A549 (cell line): ENCODE measurements around the gene RPH3AL. TPM values are rescaled to one million over a fixed set of nuclear protein-coding genes. Genes with fewer than 3 reads are reported as not detected.

Experiments used
- ATAC-seq, 2 experiments: fragments of 200-7000 bp in 1 of 2; fragments of >200 bp in 1 of 2; cut with Nextera tagmentation in 1 of 2; cut with Tn5 transposase in 1 of 2; 3 replicates each; pipeline versions ENCODE4 v1.8.0 to v1.9.1; 2018 to 2020; ENCODE audit warnings: mild to moderate bottlenecking in 1 of 2, moderate library complexity in 1 of 2
- CTCF ChIA-PET: fragments of 300-600 bp; sonication (Branson Sonifier 250); formaldehyde crosslinking; extraction: SDS; loops from one replicate; lab custom pipeline; 2021; ENCODE audit warnings: antibody characterized with exemption, inconsistent platforms; lab: Yijun Ruan, JAX
- POLR2A ChIA-PET: fragments of 350-600 bp; formaldehyde crosslinking; extraction: SDS; loops from one replicate; lab custom pipeline; 2021; ENCODE audit warnings: antibody characterized with exemption, inconsistent platforms; lab: Yijun Ruan, JAX
- DNase-seq, 2 experiments: peaks; one replicate each; pipeline versions ENCODE4 v3.0.0 to v3.0.0-alpha.2; 2011 to 2016; ENCODE audit warnings: low read depth in 1 of 2, low spot score in 1 of 2
- FAIRE-seq: peaks from 2 replicates; lab custom pipeline; 2011; peaks lifted over from hg19 to GRCh38; lab: Jason Lieb, UNC
- H3K27ac ChIP-seq, 2 experiments: fragments of >200 bp; sonication (Bioruptor Twin); formaldehyde crosslinking; 3 replicates each; pipeline ENCODE4 v1.5.1; 2016 to 2017
- H3K4me1 ChIP-seq: fragments of >200 bp; sonication (Bioruptor Twin); formaldehyde crosslinking; 3 replicates; pipeline ENCODE4 v1.6.1; 2016
- H3K4me2 ChIP-seq: fragments of >200 bp; sonication (Bioruptor Twin); formaldehyde crosslinking; 3 replicates; pipeline ENCODE4 v1.6.1; 2016
- H3K4me3 ChIP-seq: fragments of >200 bp; sonication (Bioruptor Twin); formaldehyde crosslinking; 3 replicates; pipeline ENCODE4 v1.5.1; 2016
- H3K9me3 ChIP-seq: fragments of >200 bp; sonication (Bioruptor Twin); formaldehyde crosslinking; 3 replicates; pipeline ENCODE4 v1.6.1; 2016
- CBX2 ChIP-seq: fragments of 200-600 bp; sonication (generic); IDR thresholded peaks from 2 replicates; pipeline ENCODE4 v1.6.1; 2016; ENCODE audit warnings: low read depth, mild to moderate bottlenecking, borderline replicate concordance
- CHD2 ChIP-seq: fragments of 150-350 bp; IDR thresholded peaks from 2 replicates; pipeline ENCODE4 v1.6.1; 2014; ENCODE audit warnings: low read length; ENCODE audit not compliant: partially characterized antibody
- CHD4 ChIP-seq: fragments of 200-600 bp; sonication (generic); IDR thresholded peaks from 2 replicates; pipeline ENCODE4 v1.6.1; 2016; ENCODE audit warnings: antibody characterized with exemption, mild to moderate bottlenecking, borderline replicate concordance
- EHF ChIP-seq: fragments of 250-450 bp; sonication (Bioruptor Pico); IDR thresholded peaks from 2 replicates; pipeline ENCODE4 v1.5.0; 2020; ENCODE audit warnings: mild to moderate bottlenecking
- EHMT2 ChIP-seq: fragments of 200-600 bp; sonication (generic); IDR thresholded peaks from 2 replicates; pipeline ENCODE4 v1.6.1; 2016; ENCODE audit warnings: antibody characterized with exemption, low read depth, mild to moderate bottlenecking, moderate library complexity
- FOXS1 ChIP-seq: fragments of 250-450 bp; sonication (Bioruptor Pico); IDR thresholded peaks from 2 replicates; pipeline ENCODE4 v1.5.0; 2020; ENCODE audit warnings: mild to moderate bottlenecking, moderate library complexity
- JUN ChIP-seq, 2 experiments: fragments of >200 bp; sonication (Bioruptor Twin); formaldehyde crosslinking; IDR thresholded peaks; 2 replicates in 1 of 2; 3 replicates in 1 of 2; pipeline ENCODE4 v1.6.1; 2016 to 2017
- MAFK ChIP-seq: fragments of 450-650 bp; IDR thresholded peaks from 2 replicates; pipeline ENCODE4 v1.6.1; 2014; ENCODE audit not compliant: partially characterized antibody
- NFE2L2 ChIP-seq: fragments of 150-350 bp; conservative IDR thresholded peaks from 2 replicates; pipeline ENCODE4 v1.6.1; 2014; ENCODE audit warnings: low read length
- PHF8 ChIP-seq: fragments of 200-600 bp; sonication (generic); IDR thresholded peaks from 2 replicates; pipeline ENCODE4 v1.6.1; 2016; ENCODE audit warnings: low read depth, mild to moderate bottlenecking, antibody characterized with exemption, moderate library complexity, borderline replicate concordance
- POLR2AphosphoS2 ChIP-seq: conservative IDR thresholded peaks from 2 replicates; pipeline ENCODE4 v1.6.1; 2012; ENCODE audit warnings: low read length, improper control_type of control experiment, inconsistent platforms
- RAD21 ChIP-seq, 2 experiments: fragments of >200 bp in 1 of 2; sonication (Bioruptor Twin) in 1 of 2; formaldehyde crosslinking in 1 of 2; IDR thresholded peaks in 1 of 2; conservative IDR thresholded peaks in 1 of 2; 2 replicates in 1 of 2; 3 replicates in 1 of 2; pipeline ENCODE4 v1.6.1; 2012 to 2018; ENCODE audit warnings: inconsistent platforms in 1 of 2
- RFX5 ChIP-seq: fragments of 450-650 bp; IDR thresholded peaks from 2 replicates; pipeline ENCODE4 v1.7.1; 2014; ENCODE audit warnings: antibody characterized with exemption, mild to moderate bottlenecking, moderate library complexity
- SREBF2 ChIP-seq: fragments of 450-650 bp; IDR thresholded peaks from 2 replicates; pipeline ENCODE4 v1.6.1; 2014; ENCODE audit warnings: mild to moderate bottlenecking, moderate library complexity
- TFCP2L1 ChIP-seq: fragments of 250-450 bp; sonication (Bioruptor Pico); IDR thresholded peaks from 2 replicates; pipeline ENCODE4 v1.5.0; 2021; ENCODE audit warnings: mild to moderate bottlenecking
- TP53 ChIP-seq: fragments of 250-450 bp; sonication (Bioruptor Pico); IDR thresholded peaks from 2 replicates; pipeline ENCODE4 v1.5.0; 2021; ENCODE audit warnings: mild to moderate bottlenecking, moderate library complexity
- WGBS: methylation state at CpG from one replicate; pipeline ENCODE4 v1.1.6; 2017; ENCODE audit errors: missing lambda C conversion rate; 5-methylcytosine and 5-hydroxymethylcytosine counted together
- polyA plus RNA-seq, 4 experiments: library from polyadenylated mRNA; depleted of rRNA in 3 of 4; stranded (reverse); fragments of >200 nt; fragmentation: RNase III in 1 of 4; extraction: RNeasy Plus Mini Kit Qiagen cat#74134 plus additional on column Dnase treatment in 1 of 4; gene quantifications; 2 replicates in 3 of 4; 3 replicates in 1 of 4; pipeline ENCODE4 v1.2.3, GENCODE V29; 2011 to 2017
- TF ChIP-seq, protein P1 (sequence below): IDR thresholded peaks from 2 replicates; pipeline ENCODE4 v1.6.1; 2012; ENCODE audit warnings: low read depth, borderline replicate concordance
- TF ChIP-seq, protein P2 (sequence below): fragments of 250-450 bp; sonication (Bioruptor Pico); IDR thresholded peaks from 2 replicates; pipeline ENCODE4 v1.5.0; 2020; ENCODE audit warnings: low read depth, mild to moderate bottlenecking, moderate library complexity
- TF ChIP-seq, protein P3 (sequence below): fragments of 250-450 bp; sonication (Bioruptor Pico); IDR thresholded peaks from 2 replicates; pipeline ENCODE4 v1.5.0; 2021; ENCODE audit warnings: mild to moderate bottlenecking, moderate library complexity, borderline replicate concordance

The RPH3AL gene
- polyA plus RNA-seq, 2 of the 4 experiments (the other 2 are of a cell fraction): 23.3 to 31.1 TPM

DNA sequence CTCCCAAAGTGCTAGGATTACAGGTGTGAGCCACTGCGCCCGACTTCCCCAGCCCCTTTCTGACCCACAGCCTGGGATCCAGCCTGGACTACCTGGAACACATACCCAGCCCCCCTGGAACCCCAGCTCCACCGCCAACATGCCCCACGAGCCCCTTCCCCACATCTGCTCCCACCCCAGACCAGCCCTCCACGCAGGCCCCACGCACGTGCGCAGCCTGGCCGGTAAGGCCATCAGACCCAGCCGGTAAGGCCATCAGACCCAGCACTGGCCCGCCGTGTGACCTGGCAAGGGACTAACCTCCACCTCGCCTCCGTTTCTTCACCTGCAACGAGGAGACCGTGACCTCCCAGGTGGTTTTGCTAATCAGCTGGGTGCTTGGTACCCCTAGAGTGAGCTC lies 46.5 kb downstream of the RPH3AL start:
- WGBS: 98% methylated on average over 9 of the region's 16 CpGs
- ChIA-PET POLR2A (interaction anchor here (1.5 kb wide), 1 partner anchor 45 kb away, joined by 3 read pairs; no protein-coding TSS in a partner anchor), CTCF (interaction anchor here (0.6 to 1.7 kb wide), 3 partner anchors 9 to 81 kb away, joined by 3 to 5 read pairs (median 4); no protein-coding TSS in a partner anchor)
- Histone ChIP-seq H3K9me3 (no peaks in the 10 kb centered on the region), H3K4me2 (no peak overlapping the region), H3K4me3 (no peak overlapping the region), H3K4me1 (peaks cover 11% of the 10 kb centered on the region; the same call in 2 of the 3 replicates), H3K27ac (no peak overlapping the region)
- no peak for DNase-seq
- TF ChIP-seq NFE2L2 (no peak), MAFK (no peak), EHMT2 (no peak), TFCP2L1 (CRISPR knock-in tag) (no peak), RFX5 (no peak), SREBF2 (no peak), CHD2 (no peak), FOXS1 (no peak), TP53 (CRISPR knock-in tag) (no peak), POLR2AphosphoS2 (no peak), EHF (CRISPR knock-in tag) (no peak), CHD4 (no peak), JUN (IDR thresholded peaks at IDR 0.05) (no peak), PHF8 (no peak)
- TF ChIP-seq, protein P1, sequence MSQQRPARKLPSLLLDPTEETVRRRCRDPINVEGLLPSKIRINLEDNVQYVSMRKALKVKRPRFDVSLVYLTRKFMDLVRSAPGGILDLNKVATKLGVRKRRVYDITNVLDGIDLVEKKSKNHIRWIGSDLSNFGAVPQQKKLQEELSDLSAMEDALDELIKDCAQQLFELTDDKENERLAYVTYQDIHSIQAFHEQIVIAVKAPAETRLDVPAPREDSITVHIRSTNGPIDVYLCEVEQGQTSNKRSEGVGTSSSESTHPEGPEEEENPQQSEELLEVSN: no peak
- TF ChIP-seq, protein P2, sequence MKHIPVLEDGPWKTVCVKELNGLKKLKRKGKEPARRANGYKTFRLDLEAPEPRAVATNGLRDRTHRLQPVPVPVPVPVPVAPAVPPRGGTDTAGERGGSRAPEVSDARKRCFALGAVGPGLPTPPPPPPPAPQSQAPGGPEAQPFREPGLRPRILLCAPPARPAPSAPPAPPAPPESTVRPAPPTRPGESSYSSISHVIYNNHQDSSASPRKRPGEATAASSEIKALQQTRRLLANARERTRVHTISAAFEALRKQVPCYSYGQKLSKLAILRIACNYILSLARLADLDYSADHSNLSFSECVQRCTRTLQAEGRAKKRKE (CRISPR knock-in tag): no peak
- TF ChIP-seq, protein P3, sequence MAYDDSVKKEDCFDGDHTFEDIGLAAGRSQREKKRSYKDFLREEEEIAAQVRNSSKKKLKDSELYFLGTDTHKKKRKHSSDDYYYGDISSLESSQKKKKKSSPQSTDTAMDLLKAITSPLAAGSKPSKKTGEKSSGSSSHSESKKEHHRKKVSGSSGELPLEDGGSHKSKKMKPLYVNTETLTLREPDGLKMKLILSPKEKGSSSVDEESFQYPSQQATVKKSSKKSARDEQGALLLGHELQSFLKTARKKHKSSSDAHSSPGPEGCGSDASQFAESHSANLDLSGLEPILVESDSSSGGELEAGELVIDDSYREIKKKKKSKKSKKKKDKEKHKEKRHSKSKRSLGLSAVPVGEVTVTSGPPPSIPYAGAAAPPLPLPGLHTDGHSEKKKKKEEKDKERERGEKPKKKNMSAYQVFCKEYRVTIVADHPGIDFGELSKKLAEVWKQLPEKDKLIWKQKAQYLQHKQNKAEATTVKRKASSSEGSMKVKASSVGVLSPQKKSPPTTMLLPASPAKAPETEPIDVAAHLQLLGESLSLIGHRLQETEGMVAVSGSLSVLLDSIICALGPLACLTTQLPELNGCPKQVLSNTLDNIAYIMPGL: no peak
- FAIRE-seq: no peak
- ATAC-seq: no peak

DNA sequence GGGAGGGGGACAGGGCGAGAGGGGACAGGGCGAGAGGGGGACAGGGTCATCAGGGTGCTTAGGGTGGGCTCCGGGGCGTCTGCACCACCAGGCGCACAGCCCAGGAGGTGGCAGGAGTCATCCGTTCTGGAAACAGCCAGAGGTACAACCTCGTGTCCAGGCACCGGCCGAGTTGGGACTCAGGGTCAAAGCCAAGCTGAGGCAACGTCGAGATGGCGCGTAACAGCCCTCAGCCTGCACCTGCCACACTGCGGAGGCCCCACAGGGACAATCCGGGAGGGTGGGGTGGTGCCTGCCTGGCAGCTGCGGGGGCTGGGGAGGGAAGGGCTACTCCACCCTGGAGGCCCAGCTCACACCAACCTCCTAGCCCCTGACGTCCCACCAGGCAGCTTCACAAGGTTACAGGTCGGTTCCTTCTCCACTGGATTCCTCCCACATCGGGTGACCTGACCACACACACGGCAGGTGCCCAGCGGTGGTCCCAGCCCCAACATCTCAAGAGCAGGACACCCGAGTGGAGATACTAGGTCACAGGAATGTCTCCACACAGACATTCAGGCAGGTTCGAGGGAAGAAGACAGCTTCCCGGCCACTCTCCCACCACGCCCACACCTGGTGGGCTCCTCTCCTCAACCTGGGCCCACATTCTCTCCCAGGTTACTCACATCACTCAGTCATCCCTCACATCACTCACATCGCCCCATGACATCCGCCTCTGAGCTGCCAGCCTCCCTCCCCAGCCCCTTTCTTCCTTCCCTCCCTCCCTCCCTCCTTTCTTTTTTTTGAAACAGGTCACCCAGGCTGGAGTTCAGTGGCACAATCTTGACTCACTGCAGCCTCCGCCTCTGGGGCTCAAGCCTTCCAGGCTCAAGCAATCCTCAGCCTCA lies 47.3 kb downstream of the RPH3AL start:
- no peak for FAIRE-seq
- Histone ChIP-seq H3K27ac (peak overlapping the region; percentile 25 to 67; a peak in 3 of 6 replicates), H3K4me1 (peaks cover 11% of the 10 kb centered on the region; the same call in 2 of the 3 replicates), H3K4me3 (no peak overlapping the region), H3K9me3 (no peaks in the 10 kb centered on the region), H3K4me2 (no peak overlapping the region)
- 63% methylated on average over 24 of the region's 28 CpGs for WGBS
- POLR2A ChIA-PET: interaction anchor here (1.5 kb wide), 1 partner anchor 46 kb away, joined by 3 read pairs; no protein-coding TSS in a partner anchor
- peak; percentile 28 to 55 for DNase-seq
- CTCF ChIA-PET: interaction anchor here (1.0 to 1.7 kb wide), 2 partner anchors 80 to 82 kb away, joined by 4 to 5 read pairs; no protein-coding TSS in a partner anchor
- TF ChIP-seq CBX2: no peak
- peak in 1 of 2 experiments; percentile 14; a peak in 1 of 5 replicates for TF ChIP-seq RAD21 (conservative IDR thresholded peaks at IDR 0.05 in 1 of 2, IDR thresholded peaks at IDR 0.05 in 1 of 2)
- ATAC-seq: peak; percentile 23 to 53
